Measurements from ENCODE around the gene EXOG. TPM values are rescaled to one million over a fixed set of nuclear protein-coding genes. Genes with fewer than 3 reads are reported as not detected.
A peak's percentile ranks its signal among the peaks of the same experiment; 100 is the strongest.

The EXOG gene
- total RNA-seq = 10 to 100 TPM; 10.0 to 34.6 (median 13.2) TPM

- Histone ChIP-seq H3K27me3 (no peaks in the 10 kb centered on the region), H3K27ac (peak within 1 kb of the TSS; percentile 61 to 86 (median 82)), H3K36me3 (peaks cover 0 to 2% (median 0%) of the 10 kb centered on the region in 4 donors), H3K4me3 (peak within 1 kb of the TSS; percentile 63 to 71 (median 68)), H3K9me3 (no peaks in the 10 kb centered on the region), H3K4me1 (peaks cover 0 to 8% (median 6%) of the 10 kb centered on the region in 4 donors)
- ATAC-seq (ENCODE audit: low FRiP score in 2 of 2) (peak; percentile 95 to 99), DNase-seq (peak; percentile 91 to 98)
- 2% methylated on average over 14 to 46 of the region's 53 CpGs for WGBS, 2 donors
- TF ChIP-seq CTCF (IDR thresholded peaks at IDR 0.05) (peak; percentile 52 to 93 (median 84)), EP300 (IDR thresholded peaks at IDR 0.05) (no peak), POLR2A (IDR thresholded peaks at IDR 0.05) (peak in 1 of 4 donors; percentile 51), POLR2AphosphoS5 (IDR thresholded peaks at IDR 0.05) (peak in 1 of 2 donors; percentile 59)
Measured at GRCh38 chr3:38496131-38496910, at the start of gene EXOG. EXOG (plus strand) TSS chr3:38496340; CDS start chr3:38496368, 28 bp downstream.

GRCh38 chr3:38446812-38447211 lies 49.3 kb upstream of the EXOG start:
- Histone ChIP-seq H3K27me3 (no peaks in the 10 kb centered on the region), H3K4me1 (no peaks in the 10 kb centered on the region), H3K4me3 (no peak overlapping the region), H3K27ac (no peak overlapping the region), H3K36me3 (no peaks in the 10 kb centered on the region), H3K9me3 (no peaks in the 10 kb centered on the region)
- TF ChIP-seq EP300 (IDR thresholded peaks at IDR 0.05) = no peak
- TF ChIP-seq CTCF (IDR thresholded peaks at IDR 0.05) = no peak
- no peak for TF ChIP-seq POLR2A (IDR thresholded peaks at IDR 0.05)
- no peak for TF ChIP-seq POLR2AphosphoS5 (IDR thresholded peaks at IDR 0.05)
- DNase-seq (no peak), ATAC-seq (ENCODE audit: low FRiP score in 2 of 2) (no peak)

GRCh38 chr3:38450853-38451252 lies 45.3 kb upstream of the EXOG start:
- Histone ChIP-seq H3K9me3 (no peaks in the 10 kb centered on the region), H3K36me3 (no peaks in the 10 kb centered on the region), H3K4me1 (peaks cover 8 to 28% (median 16%) of the 10 kb centered on the region in 4 donors), H3K27me3 (no peaks in the 10 kb centered on the region), H3K4me3 (no peak overlapping the region), H3K27ac (no peak overlapping the region)
- DNase-seq (no peak), ATAC-seq (ENCODE audit: low FRiP score in 2 of 2) (no peak)
- 91 to 97% methylated on average over 3 of the region's 3 CpGs for WGBS, 2 donors
- TF ChIP-seq POLR2AphosphoS5 (IDR thresholded peaks at IDR 0.05) (no peak), EP300 (IDR thresholded peaks at IDR 0.05) (no peak), POLR2A (IDR thresholded peaks at IDR 0.05) (no peak), CTCF (IDR thresholded peaks at IDR 0.05) (no peak)

GRCh38 chr3:38453075-38453912 lies 42.8 kb upstream of the EXOG start, which contains the start of gene ACVR2B:
ACVR2B (plus strand) TSS chr3:38453890; CDS start chr3:38454323, 433 bp downstream.
- ATAC-seq (ENCODE audit: low FRiP score in 2 of 2) (peak; percentile 89 to 90), DNase-seq (peak; percentile 89 to 97)
- peaks cover 20 to 46% (median 33%) of the 10 kb centered on the region in 4 donors for H3K4me1 ChIP-seq
- peak within 1 kb of the TSS; percentile 81 to 97 (median 91) for H3K4me3 ChIP-seq
- peak in 1 of 4 donors; percentile 17 for TF ChIP-seq POLR2A (IDR thresholded peaks at IDR 0.05)
- TF ChIP-seq CTCF (IDR thresholded peaks at IDR 0.05) = no peak
- peak in 1 of 2 donors; percentile 6 for TF ChIP-seq POLR2AphosphoS5 (IDR thresholded peaks at IDR 0.05)
- TF ChIP-seq EP300 (IDR thresholded peaks at IDR 0.05) = no peak
- H3K36me3 ChIP-seq = no peaks in the 10 kb centered on the region
- H3K27me3 ChIP-seq = no peaks in the 10 kb centered on the region
- peak within 1 kb of the TSS; percentile 81 to 94 (median 84) for H3K27ac ChIP-seq
- 10 to 28% methylated on average over 9 to 30 of the region's 48 CpGs for whole genome bisulfite sequencing, 2 donors
- H3K9me3 ChIP-seq = no peaks in the 10 kb centered on the region

Data from upper lobe of left lung (tissue), 6 donors.